Mucosa of gallbladder (tissue), 1 donor: ENCODE measurements around the gene CACNA1C. TPM values are rescaled to one million over a fixed set of nuclear protein-coding genes. Genes with fewer than 3 reads are reported as not detected.
"Not testable (repeated sequence)": the region's sequence is repeated elsewhere in the genome, so short reads cannot be mapped to it uniquely, and the experiment has no call there.

ENCODE experiments used
- DNase-seq: peaks from one replicate; pipeline ENCODE4 v3.0.0-alpha.2; 2020; ENCODE audit warnings: low spot score
- total RNA-seq: library from RNA; stranded (reverse); gene quantifications from one replicate; pipeline ENCODE4 v1.2.1, GENCODE V29; 2021
- donor health status: DM: no; HTN: no; CAD: no.

CACNA1C gene
- total RNA-seq, 1 donor from 2014 or later, result 19.3 TPM

- no peak for DNase-seq
Observed at GRCh38 chr12:2075508-2076195, 22.9 kb downstream of the CACNA1C start.

- DNase-seq, result no peak
Observed at GRCh38 chr12:2076196-2076570, 23.4 kb downstream of the CACNA1C start.

GRCh38 chr12:2076728-2077127 lies 23.9 kb downstream of the CACNA1C start:
- DNase-seq, result no peak

- no peak for DNase-seq
Observed at GRCh38 chr12:2080604-2081003, 27.8 kb downstream of the CACNA1C start.

- no peak for DNase-seq
Observed at GRCh38 chr12:2082321-2082720, 29.5 kb downstream of the CACNA1C start.

GRCh38 chr12:2083008-2083407 lies 30.2 kb downstream of the CACNA1C start:
- no peak for DNase-seq

- no peak for DNase-seq
Observed at GRCh38 chr12:2083561-2083960, 30.8 kb downstream of the CACNA1C start.

GRCh38 chr12:2084553-2085296 lies 31.9 kb downstream of the CACNA1C start:
- DNase-seq, result no peak

GRCh38 chr12:2092354-2092753 lies 39.6 kb downstream of the CACNA1C start:
- DNase-seq, result no peak

- no peak for DNase-seq
Observed at GRCh38 chr12:2092890-2093289, 40.1 kb downstream of the CACNA1C start.

GRCh38 chr12:2094597-2094996 lies 41.8 kb downstream of the CACNA1C start:
- no peak for DNase-seq

- peak; percentile 47 for DNase-seq
Observed at GRCh38 chr12:2095878-2096277, 43.1 kb downstream of the CACNA1C start.

- DNase-seq, result no peak
Observed at GRCh38 chr12:2097617-2098016, 44.8 kb downstream of the CACNA1C start.

- DNase-seq, result no peak
Observed at GRCh38 chr12:2098852-2099251, 46.1 kb downstream of the CACNA1C start.

- DNase-seq, result no peak
Observed at GRCh38 chr12:2099595-2099994, 46.8 kb downstream of the CACNA1C start.

GRCh38 chr12:2101359-2101758 lies 48.6 kb downstream of the CACNA1C start:
- no peak for DNase-seq

GRCh38 chr12:2101771-2102170 lies 49.0 kb downstream of the CACNA1C start:
- no peak for DNase-seq

GRCh38 chr12:2102736-2103135 lies 49.9 kb downstream of the CACNA1C start:
- not testable (repeated sequence) for DNase-seq

- not testable (repeated sequence) for DNase-seq
Observed at GRCh38 chr12:2105387-2105786, 52.6 kb downstream of the CACNA1C start.

- no peak for DNase-seq
Observed at GRCh38 chr12:2108166-2108565, 55.4 kb downstream of the CACNA1C start.

- no peak for DNase-seq
Observed at GRCh38 chr12:2108975-2109671, 56.3 kb downstream of the CACNA1C start.

GRCh38 chr12:2110127-2110526 lies 57.3 kb downstream of the CACNA1C start:
- no peak for DNase-seq
